Measurements from ENCODE around the gene DLG2. TPM values are rescaled to one million over a fixed set of nuclear protein-coding genes. Genes with fewer than 3 reads are reported as not detected.

DLG2 gene
- polyA plus RNA-seq, 3 donors, result 0.24 to 0.39 TPM; not detected in 1

DNA sequence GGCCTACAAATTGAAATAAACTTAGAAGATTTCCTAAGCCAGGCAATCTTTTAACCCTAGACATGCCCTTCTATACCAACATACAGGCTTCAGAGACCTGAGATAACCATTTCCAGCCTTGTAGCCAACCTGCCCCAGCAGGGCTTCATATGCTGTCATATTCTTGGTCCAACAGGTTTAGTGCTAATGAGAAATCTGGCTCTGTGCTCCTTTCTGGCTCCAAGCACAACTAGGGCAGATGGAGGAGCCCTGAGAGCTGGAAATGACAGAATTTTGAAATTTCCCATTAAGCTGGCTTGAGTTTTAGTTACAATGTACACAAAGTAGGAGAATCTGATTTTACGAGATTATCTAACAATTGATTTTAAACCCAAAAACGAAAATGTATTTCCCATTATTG is 2018.0 kb downstream of the DLG2 start:
- H2AFZ ChIP-seq (ENCODE audit: insufficient read depth, low read depth, low read length, poor library complexity, severe bottlenecking), result no peak overlapping the region
- TF ChIP-seq, protein P1, sequence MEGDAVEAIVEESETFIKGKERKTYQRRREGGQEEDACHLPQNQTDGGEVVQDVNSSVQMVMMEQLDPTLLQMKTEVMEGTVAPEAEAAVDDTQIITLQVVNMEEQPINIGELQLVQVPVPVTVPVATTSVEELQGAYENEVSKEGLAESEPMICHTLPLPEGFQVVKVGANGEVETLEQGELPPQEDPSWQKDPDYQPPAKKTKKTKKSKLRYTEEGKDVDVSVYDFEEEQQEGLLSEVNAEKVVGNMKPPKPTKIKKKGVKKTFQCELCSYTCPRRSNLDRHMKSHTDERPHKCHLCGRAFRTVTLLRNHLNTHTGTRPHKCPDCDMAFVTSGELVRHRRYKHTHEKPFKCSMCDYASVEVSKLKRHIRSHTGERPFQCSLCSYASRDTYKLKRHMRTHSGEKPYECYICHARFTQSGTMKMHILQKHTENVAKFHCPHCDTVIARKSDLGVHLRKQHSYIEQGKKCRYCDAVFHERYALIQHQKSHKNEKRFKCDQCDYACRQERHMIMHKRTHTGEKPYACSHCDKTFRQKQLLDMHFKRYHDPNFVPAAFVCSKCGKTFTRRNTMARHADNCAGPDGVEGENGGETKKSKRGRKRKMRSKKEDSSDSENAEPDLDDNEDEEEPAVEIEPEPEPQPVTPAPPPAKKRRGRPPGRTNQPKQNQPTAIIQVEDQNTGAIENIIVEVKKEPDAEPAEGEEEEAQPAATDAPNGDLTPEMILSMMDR (IDR thresholded peaks at IDR 0.05), result no peak
- peaks cover 0 to 7% (median 5%) of the 10 kb centered on the region in 7 donors for H3K9me3 Mint-ChIP-seq
- no peaks in the 10 kb centered on the region for H3K36me3 ChIP-seq (replicated peaks in 1 of 2; ENCODE audit: control insufficient read depth in 1 of 2, insufficient read depth in 2 of 2, low read length in 2 of 2)
- no peaks in the 10 kb centered on the region for H3K4me1 ChIP-seq (ENCODE audit: control insufficient read depth in 1 of 2, insufficient read depth in 2 of 2, low read length in 2 of 2)
- no peaks in the 10 kb centered on the region for H3K79me2 ChIP-seq (ENCODE audit: insufficient read depth, low read length)
- no peaks in the 10 kb centered on the region for H3K36me3 Mint-ChIP-seq
- H3K27me3 ChIP-seq (ENCODE audit: control insufficient read depth in 2 of 2, insufficient read depth in 2 of 2, low read length in 2 of 2), result no peaks in the 10 kb centered on the region
- H3K27me3 Mint-ChIP-seq (ENCODE audit: low read depth in 3 of 3), result peaks cover 0 to 2% (median 0%) of the 10 kb centered on the region in 3 donors
- H3K27ac ChIP-seq (ENCODE audit: low read depth in 1 of 2, low read length in 2 of 2), result no peak overlapping the region
- no peak overlapping the region for H3K4me3 Mint-ChIP-seq
- H3K9me3 ChIP-seq (replicated peaks in 1 of 2; ENCODE audit: control insufficient read depth in 1 of 2, insufficient read depth in 1 of 2, low read length in 2 of 2), result no peaks in the 10 kb centered on the region
- whole genome bisulfite sequencing (ENCODE audit: insufficient coverage), result no CpG with 5 or more reads among the region's 2 CpGs
- H4K20me1 ChIP-seq (ENCODE audit: insufficient read depth, low read length), result no peaks in the 10 kb centered on the region
- intact Hi-C loops (cut with micrococcal nuclease), result no loop called here
- no peak overlapping the region for H3K9ac ChIP-seq (ENCODE audit: insufficient read depth, low read length, poor library complexity, severe bottlenecking)
- no peaks in the 10 kb centered on the region for H3K4me1 Mint-ChIP-seq
- H3K4me3 ChIP-seq (replicated peaks in 1 of 3; ENCODE audit: low read depth in 2 of 3, low read length in 3 of 3), result no peak overlapping the region
- H3K4me2 ChIP-seq (replicated peaks; ENCODE audit: extremely low read depth, low read length, poor library complexity, severe bottlenecking), result no peak overlapping the region
- H3K27ac Mint-ChIP-seq, result no peak overlapping the region
- no peak for DNase-seq

DNA sequence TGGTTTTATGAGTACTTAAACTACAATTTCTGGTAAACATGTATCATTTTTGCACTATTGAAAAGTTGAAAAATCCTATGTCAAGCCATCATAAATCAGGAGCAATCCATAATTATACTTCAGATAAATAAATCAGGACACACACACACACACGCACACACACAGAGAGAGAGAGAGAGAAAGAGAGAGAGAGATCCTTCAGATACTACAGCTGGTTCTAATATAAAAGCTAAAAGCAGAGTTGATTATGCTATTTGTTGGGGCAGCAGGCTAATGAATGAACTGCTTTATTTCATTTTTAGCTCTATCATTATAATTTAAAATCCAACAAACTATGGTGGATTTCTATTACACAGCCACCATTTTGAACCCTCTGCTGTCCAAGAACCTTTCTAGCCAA is 2018.6 kb downstream of the DLG2 start:
- intact Hi-C loops (cut with micrococcal nuclease), result no loop called here
- Histone ChIP-seq H3K79me2 (ENCODE audit: insufficient read depth, low read length) (no peaks in the 10 kb centered on the region), H3K4me2 (replicated peaks; ENCODE audit: extremely low read depth, low read length, poor library complexity, severe bottlenecking) (no peak overlapping the region), H3K4me1 (ENCODE audit: control insufficient read depth in 1 of 2, insufficient read depth in 2 of 2, low read length in 2 of 2) (no peaks in the 10 kb centered on the region), H3K4me3 (replicated peaks in 1 of 3; ENCODE audit: low read depth in 2 of 3, low read length in 3 of 3) (no peak overlapping the region), H3K36me3 (replicated peaks in 1 of 2; ENCODE audit: control insufficient read depth in 1 of 2, insufficient read depth in 2 of 2, low read length in 2 of 2) (no peaks in the 10 kb centered on the region), H3K9ac (ENCODE audit: insufficient read depth, low read length, poor library complexity, severe bottlenecking) (no peak overlapping the region), H4K20me1 (ENCODE audit: insufficient read depth, low read length) (no peaks in the 10 kb centered on the region), H3K27me3 (ENCODE audit: control insufficient read depth in 2 of 2, insufficient read depth in 2 of 2, low read length in 2 of 2) (no peaks in the 10 kb centered on the region), H3K27ac (ENCODE audit: low read depth in 1 of 2, low read length in 2 of 2) (no peak overlapping the region), H2AFZ (ENCODE audit: insufficient read depth, low read depth, low read length, poor library complexity, severe bottlenecking) (no peak overlapping the region), H3K9me3 (replicated peaks in 1 of 2; ENCODE audit: control insufficient read depth in 1 of 2, insufficient read depth in 1 of 2, low read length in 2 of 2) (no peaks in the 10 kb centered on the region)
- Mint-ChIP-seq H3K4me1 (no peaks in the 10 kb centered on the region), H3K36me3 (no peaks in the 10 kb centered on the region), H3K9me3 (peaks cover 0 to 7% (median 5%) of the 10 kb centered on the region in 7 donors), H3K27me3 (ENCODE audit: low read depth in 3 of 3) (peaks cover 0 to 2% (median 0%) of the 10 kb centered on the region in 3 donors), H3K27ac (no peak overlapping the region), H3K4me3 (no peak overlapping the region)
- WGBS (ENCODE audit: insufficient coverage), result no CpG with 5 or more reads among the region's 1 CpG
- DNase-seq, result no peak
- TF ChIP-seq, protein P1 (IDR thresholded peaks at IDR 0.05), result no peak

All from CD14-positive monocyte (primary cell).